Testis (tissue), 3 donors: Measurements from ENCODE around the gene GUCA1A. TPM values are rescaled to one million over a fixed set of nuclear protein-coding genes. Genes with fewer than 3 reads are reported as not detected.
A peak's percentile ranks its signal among the peaks of the same experiment; 100 is the strongest.

ENCODE experiments used
- DNase-seq: peaks from one replicate; pipeline ENCODE4 v3.0.0-alpha.2; 2019
- H3K27ac ChIP-seq, 2 donors: fragments of 200-600 bp; sonication (generic); one replicate each; pipeline ENCODE4 v1.5.1; 2019
- H3K27me3 ChIP-seq: fragments of 200-600 bp; sonication (generic); one replicate; pipeline ENCODE4 v1.5.1; 2019
- H3K36me3 ChIP-seq: fragments of 200-600 bp; sonication (generic); one replicate; pipeline ENCODE4 v1.5.1; 2017; ENCODE audit warnings: low read depth; ENCODE audit errors: missing control alignments
- H3K4me1 ChIP-seq: fragments of 200-600 bp; sonication (generic); one replicate; pipeline ENCODE4 v1.5.1; 2019
- H3K4me3 ChIP-seq, 2 donors: fragments of 200-600 bp; sonication (generic); one replicate each; pipeline ENCODE4 v1.5.1; 2017 to 2019
- H3K9me3 ChIP-seq: fragments of 200-600 bp; sonication (generic); one replicate; pipeline ENCODE4 v1.5.1; 2017
- POLR2A ChIP-seq: fragments of 450-650 bp; IDR thresholded peaks from one replicate; pipeline ENCODE4 v1.6.1; 2017; ENCODE audit warnings: antibody characterized with exemption, mild to moderate bottlenecking, moderate library complexity
- WGBS, 2 donors: methylation state at CpG; one replicate each; pipeline ENCODE4 v1.1.5; 2018; 5-methylcytosine and 5-hydroxymethylcytosine counted together
- intact Hi-C: fragments of 100-400 bp; cut with DNase I; formaldehyde crosslinking; loops from one replicate; pipeline ENCODE4 v1.15.1; 2023; ENCODE audit warnings: low total_unique reads
- polyA plus RNA-seq: library from polyadenylated mRNA; stranded (reverse); fragments of 350-450 nt; fragmentation: Illumina TruSeq; extraction: RNeasy Lipid Tissue Mini Kit (QIAGEN cat#74804); gene quantifications from one replicate; pipeline ENCODE4 v1.2.3, GENCODE V29; 2014; ENCODE audit warnings: low read depth, low replicate concordance; ENCODE audit not compliant: insufficient read depth
- total RNA-seq, 2 donors: library from RNA; depleted of rRNA; stranded (reverse); fragments of >200 nt; gene quantifications; one replicate each; pipeline ENCODE4 v1.2.3, GENCODE V29; 2016
- TF ChIP-seq, protein P1 (sequence below), 3 experiments: fragments of 450-650 bp in 2 of 3; fragments of 200-600 bp in 1 of 3; sonication (generic) in 1 of 3; IDR thresholded peaks; one replicate each; pipeline ENCODE4 v1.5.1; 2016 to 2019; ENCODE audit warnings: antibody characterized with exemption in 3 of 3, mild to moderate bottlenecking in 2 of 3, moderate library complexity in 1 of 3

Gene GUCA1A
- total and polyA plus RNA-seq, 3 donors from 2014 or later, result 6.7 to 47.0 (median 44.2) TPM

- Histone ChIP-seq H3K27ac (no peak overlapping the region), H3K9me3 (no peaks in the 10 kb centered on the region), H3K4me1 (no peaks in the 10 kb centered on the region), H3K27me3 (no peaks in the 10 kb centered on the region), H3K36me3 (no peaks in the 10 kb centered on the region), H3K4me3 (no peak overlapping the region)
- intact Hi-C loops, result no loop called here
- TF ChIP-seq, protein P1, sequence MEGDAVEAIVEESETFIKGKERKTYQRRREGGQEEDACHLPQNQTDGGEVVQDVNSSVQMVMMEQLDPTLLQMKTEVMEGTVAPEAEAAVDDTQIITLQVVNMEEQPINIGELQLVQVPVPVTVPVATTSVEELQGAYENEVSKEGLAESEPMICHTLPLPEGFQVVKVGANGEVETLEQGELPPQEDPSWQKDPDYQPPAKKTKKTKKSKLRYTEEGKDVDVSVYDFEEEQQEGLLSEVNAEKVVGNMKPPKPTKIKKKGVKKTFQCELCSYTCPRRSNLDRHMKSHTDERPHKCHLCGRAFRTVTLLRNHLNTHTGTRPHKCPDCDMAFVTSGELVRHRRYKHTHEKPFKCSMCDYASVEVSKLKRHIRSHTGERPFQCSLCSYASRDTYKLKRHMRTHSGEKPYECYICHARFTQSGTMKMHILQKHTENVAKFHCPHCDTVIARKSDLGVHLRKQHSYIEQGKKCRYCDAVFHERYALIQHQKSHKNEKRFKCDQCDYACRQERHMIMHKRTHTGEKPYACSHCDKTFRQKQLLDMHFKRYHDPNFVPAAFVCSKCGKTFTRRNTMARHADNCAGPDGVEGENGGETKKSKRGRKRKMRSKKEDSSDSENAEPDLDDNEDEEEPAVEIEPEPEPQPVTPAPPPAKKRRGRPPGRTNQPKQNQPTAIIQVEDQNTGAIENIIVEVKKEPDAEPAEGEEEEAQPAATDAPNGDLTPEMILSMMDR (IDR thresholded peaks at IDR 0.05), result no peak
- TF ChIP-seq POLR2A, result no peak
- WGBS, 2 donors, result 88 to 91% methylated on average over 4 of the region's 4 CpGs
- DNase-seq, result no peak
These were observed 22.3 kb downstream of the GUCA1A start for GRCh38 chr6:42195415-42195814.

DNA sequence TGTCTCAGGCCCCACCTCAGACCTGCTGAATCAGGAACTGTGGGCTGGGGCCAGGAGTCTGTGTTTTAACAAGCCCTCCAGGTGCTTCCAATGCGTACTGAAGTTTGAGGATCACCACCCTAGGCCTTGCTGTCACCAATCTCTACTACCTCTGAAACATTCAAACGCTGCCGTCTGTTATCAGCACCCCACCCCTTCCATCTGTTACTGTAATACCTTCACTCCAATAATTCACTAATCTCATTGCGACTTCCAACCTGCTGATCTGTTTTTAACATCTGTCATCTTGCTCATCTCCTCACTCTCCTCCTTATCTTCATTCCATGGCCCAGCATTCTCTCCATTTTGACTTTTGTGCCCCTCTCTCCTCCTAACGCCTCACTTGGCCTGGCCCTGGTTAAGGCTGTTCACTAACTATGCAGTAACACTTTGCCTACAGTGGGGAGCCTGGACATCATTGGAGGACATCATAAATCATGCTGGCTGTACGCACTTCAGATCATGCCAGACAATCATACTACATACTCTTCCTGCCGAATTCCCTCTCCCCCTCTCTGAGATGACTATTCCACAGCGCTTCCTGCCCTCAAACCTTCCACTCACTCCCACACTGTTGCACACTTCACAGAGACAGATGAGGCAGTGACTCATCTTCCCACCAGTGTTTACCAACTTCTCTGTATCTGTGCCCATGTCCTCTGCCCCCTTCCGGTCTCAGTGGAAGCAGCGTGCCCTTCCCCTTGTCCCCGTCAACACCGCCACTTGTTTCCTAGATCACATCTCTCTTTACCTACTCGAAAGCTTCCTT lies 24.6 kb downstream of the GUCA1A start:
- 81 to 83% methylated on average over 13 of the region's 13 CpGs for WGBS, 2 donors
- Histone ChIP-seq H3K4me1 (no peaks in the 10 kb centered on the region), H3K36me3 (no peaks in the 10 kb centered on the region), H3K27ac (no peak overlapping the region), H3K27me3 (no peaks in the 10 kb centered on the region), H3K4me3 (no peak overlapping the region), H3K9me3 (no peaks in the 10 kb centered on the region)
- no peak for TF ChIP-seq POLR2A
- TF ChIP-seq, protein P1 (IDR thresholded peaks at IDR 0.05), result no peak
- intact Hi-C loops, result no loop called here
- no peak for DNase-seq

- DNase-seq, result peak; percentile 87
- no peak overlapping the region for H3K27ac ChIP-seq
These were observed 26.2 kb downstream of the GUCA1A start for GRCh38 chr6:42199106-42199981.

DNA sequence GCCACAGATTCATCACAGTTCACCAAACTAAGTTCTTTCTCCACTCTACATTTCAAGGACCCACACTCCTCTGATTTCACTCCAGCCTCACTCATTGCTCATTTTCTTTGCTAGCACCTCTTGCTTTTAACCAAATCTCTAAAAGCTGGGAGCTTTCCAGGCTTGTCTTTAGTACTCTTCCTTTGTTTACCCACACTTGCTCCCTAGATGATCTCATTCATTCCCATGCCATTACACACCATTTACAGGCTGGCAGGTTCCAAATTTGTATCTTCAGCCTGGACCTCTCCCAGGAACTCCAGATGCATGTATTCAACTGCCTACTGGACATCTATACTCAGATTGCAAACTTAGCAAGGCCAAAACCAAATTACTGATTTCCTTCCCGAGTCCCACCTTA lies 26.9 kb downstream of the GUCA1A start:
- DNase-seq, result no peak
- no peaks in the 10 kb centered on the region for H3K36me3 ChIP-seq
- H3K4me3 ChIP-seq, result no peak overlapping the region
- H3K27me3 ChIP-seq, result no peaks in the 10 kb centered on the region
- TF ChIP-seq, protein P1 (IDR thresholded peaks at IDR 0.05), result no peak
- TF ChIP-seq POLR2A, result no peak
- intact Hi-C loops, result no loop called here
- H3K27ac ChIP-seq, result no peak overlapping the region
- WGBS, 2 donors, result 59 to 69% methylated on average over 1 of the region's 1 CpG
- no peaks in the 10 kb centered on the region for H3K4me1 ChIP-seq
- no peaks in the 10 kb centered on the region for H3K9me3 ChIP-seq

More at GRCh38 chr6:42199106-42199981, 26.2 kb downstream of the GUCA1A start:
- no peaks in the 10 kb centered on the region for H3K4me1 ChIP-seq
- no peak overlapping the region for H3K4me3 ChIP-seq
- no peaks in the 10 kb centered on the region for H3K27me3 ChIP-seq
- intact Hi-C loops, result no loop called here
- 77 to 81% methylated on average over 5 of the region's 5 CpGs for WGBS, 2 donors
- H3K36me3 ChIP-seq, result no peaks in the 10 kb centered on the region
- TF ChIP-seq, protein P1 (IDR thresholded peaks at IDR 0.05), result no peak
- no peak for TF ChIP-seq POLR2A
- H3K9me3 ChIP-seq, result no peaks in the 10 kb centered on the region
